ENCODE data around the gene RNASE7.
"Not testable (repeated sequence)": the region's sequence is repeated elsewhere in the genome, so short reads cannot be mapped to it uniquely, and the experiment has no call there.

The RNASE7 gene

GRCh38 chr14:21023817-21024584, 18.2 kb upstream of the RNASE7 start:
- DNase-seq, result no peak

GRCh38 chr14:21024585-21025370, 17.4 kb upstream of the RNASE7 start, which contains the start of gene NDRG2:
TSS of gene NDRG2 (minus strand) at chr14:21025061. CDS start at chr14:21023315, 1,746 bp downstream.
- peak; percentile 13 to 37 for DNase-seq

DNA sequence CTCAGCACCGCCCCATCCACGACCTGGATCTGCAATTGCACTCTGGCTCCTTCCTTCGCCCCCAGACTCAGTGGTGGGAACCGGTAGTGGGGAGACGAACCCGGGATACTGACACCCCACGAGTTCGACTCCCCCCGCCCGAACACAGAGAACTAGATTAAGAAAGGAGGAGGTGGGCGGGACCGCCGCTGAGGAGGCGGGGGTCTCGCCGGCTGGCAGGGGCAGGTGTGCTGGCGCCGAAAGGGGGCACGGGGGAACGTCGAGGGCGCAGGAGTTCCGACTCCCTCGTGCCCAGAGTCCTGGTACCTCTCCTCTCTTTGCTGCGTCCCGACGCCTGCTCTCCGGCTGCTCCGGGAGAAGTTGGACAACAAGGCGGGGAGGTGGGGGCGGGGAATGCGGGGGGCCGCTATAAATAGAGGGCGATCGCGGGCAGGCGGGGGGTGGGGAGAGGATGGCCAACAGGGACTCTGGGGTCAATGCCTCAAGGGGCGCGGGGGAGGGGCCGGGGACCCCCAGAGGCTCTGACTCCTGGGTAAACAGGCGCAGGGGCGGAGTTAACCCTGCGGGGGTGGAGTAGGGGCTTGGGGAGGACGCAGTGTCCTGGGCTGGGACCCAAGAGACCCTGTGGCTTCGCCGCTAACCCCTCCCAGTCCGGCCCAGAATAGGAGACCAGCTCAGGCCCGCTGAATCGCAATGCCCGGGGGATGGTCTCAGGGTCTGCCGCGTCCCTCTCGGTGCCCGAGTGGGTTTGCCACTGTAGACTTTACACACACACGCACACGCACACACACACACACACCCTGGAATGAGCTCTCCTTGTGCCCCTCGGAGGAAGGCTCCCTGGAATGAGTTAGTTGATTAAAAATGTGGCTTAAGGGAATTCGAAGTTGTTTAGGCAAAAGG, 16.5 kb upstream of the RNASE7 start:
- no peak for DNase-seq

DNA sequence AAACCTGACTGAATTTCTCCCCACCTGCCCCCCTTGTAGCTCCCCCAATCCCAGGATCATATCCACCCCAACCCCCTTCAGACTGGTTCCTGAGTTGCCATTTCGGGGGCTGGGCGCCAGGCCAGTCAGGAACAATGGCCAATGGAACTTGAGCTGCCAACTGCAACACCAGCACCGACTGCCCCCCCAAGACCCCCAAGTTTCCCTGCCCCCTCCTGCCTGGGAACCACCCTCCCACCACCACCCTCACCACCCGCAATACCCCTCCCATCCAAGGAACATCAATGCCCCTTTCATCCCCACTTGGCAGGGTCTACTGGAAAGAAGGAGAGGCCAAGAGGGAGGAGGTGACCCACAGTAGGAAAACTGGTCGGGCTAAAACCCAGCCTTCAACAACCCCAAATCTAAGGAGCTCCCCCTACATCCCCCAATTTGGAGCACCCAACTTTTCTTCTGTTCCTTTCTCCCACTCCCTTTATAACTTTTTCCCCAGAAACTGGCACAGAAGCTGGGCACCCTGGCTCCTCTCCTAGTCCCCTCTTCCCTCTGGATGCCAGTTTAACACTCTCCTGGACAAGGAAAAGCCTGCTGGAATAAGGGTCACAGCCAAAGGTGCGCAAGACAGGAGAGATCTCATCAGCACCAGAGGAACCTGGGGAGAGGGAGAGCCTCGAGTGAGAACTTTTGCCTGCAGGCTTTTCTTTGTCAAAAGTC, 15.7 kb upstream of the RNASE7 start:
- no peak for DNase-seq

DNA sequence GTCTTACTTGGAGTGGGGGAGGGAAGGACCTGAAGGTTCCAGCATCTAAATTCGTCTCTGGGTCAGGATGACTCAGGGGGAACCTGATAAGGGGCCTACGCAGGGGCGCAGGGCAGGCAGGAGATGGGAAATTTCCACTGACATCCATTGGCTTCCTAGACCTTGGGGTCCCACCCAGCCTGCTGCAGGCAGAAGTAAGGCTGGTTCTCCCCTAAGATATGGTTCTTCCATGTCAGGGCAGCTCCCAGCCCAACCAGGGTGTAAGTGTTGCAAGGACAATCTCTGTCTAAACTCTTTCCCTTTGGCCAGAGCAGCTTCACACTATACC, 15.2 kb upstream of the RNASE7 start:
- no peak for DNase-seq

DNA sequence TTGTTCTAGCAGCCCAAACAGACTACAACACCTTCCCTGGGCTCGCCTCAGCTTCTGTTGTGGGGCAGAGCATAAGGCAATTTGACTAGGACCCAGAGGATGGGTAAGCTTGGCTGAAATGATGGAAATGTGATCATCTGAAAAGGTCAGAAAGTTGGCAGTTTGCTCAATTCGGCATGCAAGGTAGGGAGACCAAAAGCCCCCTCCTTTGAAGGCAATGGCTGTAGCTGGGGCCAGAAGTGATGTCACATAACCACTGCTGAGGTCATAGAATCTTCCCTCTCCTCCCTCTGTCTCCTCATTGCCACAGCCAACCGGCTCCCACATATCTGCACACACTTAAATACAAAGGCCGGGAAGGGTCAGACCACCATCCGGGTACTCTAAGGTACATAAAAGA, 12.2 kb upstream of the RNASE7 start, which contains the start of gene TPPP2:
Gene TPPP2, plus strand, starts transcription at position 301 of the 400 bp plus-strand sequence. CDS start 365 bp downstream, outside the sequence.
- DNase-seq, result no peak

- no peak for DNase-seq
These were observed 11.6 kb upstream of the RNASE7 start for GRCh38 chr14:21030531-21030930.

DNA sequence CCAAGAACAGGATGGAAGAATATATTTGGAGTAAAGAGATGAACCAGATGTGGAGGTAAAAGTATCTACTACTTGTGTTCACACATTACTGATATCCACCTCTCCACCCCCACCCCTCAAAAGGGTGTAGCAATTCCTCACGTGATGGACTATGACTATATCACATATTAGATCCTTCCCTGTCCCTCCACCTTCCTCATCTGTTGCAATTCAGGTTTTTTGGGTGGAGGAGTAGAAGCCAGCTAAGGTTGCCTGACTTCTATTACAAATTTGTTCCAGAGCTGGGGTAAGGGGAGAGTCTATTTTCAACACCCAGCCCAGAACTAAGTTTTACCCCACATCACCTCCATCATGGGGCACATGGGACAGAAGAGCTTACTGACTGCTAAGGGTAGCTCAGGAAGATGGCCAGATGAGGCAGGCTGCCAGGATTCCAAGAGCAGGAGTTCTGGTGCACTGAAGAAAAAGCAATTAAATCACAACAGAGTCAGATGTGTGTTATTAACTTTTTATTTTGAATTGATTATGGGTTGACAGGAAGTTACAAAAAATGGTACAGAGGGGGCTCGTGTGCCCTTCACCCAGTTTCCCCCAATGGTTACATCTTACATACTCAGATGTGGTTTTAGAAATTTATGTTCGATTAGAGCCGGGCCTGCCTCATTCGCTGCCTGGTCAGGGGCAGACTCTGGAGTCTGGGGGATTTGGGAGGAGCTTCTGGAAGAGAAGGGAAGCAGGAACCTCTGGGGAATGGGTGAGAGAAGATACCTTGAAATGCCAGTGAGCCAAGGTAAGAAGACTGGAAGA, 9.6 kb upstream of the RNASE7 start:
- no peak for DNase-seq

DNA sequence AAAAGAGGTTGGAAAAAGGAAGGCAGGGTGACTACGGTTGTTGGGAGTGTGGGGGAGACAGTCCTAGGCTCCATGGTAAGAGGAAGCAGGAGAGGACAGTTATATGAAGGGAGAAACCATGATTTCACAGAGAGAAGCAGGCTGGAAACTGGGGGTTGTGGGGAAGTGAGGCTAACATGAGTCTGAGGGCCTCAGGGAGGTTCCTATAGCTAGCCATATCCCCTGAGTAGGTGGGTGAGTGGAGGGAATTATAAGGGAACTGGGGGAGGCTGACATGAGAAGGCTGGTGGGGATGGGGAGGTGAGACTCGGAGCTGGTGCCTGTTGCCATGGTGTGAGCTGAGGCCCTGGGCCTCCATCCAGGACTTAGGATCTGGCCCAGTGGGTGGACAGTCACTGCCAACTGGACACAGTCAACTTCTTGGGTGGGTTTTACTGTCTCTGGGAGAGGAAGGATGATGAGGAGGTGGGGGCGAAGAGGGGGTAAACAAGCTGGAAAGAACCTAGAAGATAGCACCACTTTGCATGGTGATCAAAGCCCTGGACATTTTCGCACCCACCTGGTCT, 8.9 kb upstream of the RNASE7 start:
- no peak for DNase-seq

GRCh38 chr14:21034707-21035106, 7.5 kb upstream of the RNASE7 start, which contains the start of gene RNASE13:
TSS of gene RNASE13 (minus strand) at chr14:21034807. CDS start at chr14:21034288, 519 bp downstream.
- no peak for DNase-seq

GRCh38 chr14:21036751-21037150, 5.4 kb upstream of the RNASE7 start:
- DNase-seq, result no peak

GRCh38 chr14:21037156-21037555, 5.0 kb upstream of the RNASE7 start:
- DNase-seq, result no peak

DNA sequence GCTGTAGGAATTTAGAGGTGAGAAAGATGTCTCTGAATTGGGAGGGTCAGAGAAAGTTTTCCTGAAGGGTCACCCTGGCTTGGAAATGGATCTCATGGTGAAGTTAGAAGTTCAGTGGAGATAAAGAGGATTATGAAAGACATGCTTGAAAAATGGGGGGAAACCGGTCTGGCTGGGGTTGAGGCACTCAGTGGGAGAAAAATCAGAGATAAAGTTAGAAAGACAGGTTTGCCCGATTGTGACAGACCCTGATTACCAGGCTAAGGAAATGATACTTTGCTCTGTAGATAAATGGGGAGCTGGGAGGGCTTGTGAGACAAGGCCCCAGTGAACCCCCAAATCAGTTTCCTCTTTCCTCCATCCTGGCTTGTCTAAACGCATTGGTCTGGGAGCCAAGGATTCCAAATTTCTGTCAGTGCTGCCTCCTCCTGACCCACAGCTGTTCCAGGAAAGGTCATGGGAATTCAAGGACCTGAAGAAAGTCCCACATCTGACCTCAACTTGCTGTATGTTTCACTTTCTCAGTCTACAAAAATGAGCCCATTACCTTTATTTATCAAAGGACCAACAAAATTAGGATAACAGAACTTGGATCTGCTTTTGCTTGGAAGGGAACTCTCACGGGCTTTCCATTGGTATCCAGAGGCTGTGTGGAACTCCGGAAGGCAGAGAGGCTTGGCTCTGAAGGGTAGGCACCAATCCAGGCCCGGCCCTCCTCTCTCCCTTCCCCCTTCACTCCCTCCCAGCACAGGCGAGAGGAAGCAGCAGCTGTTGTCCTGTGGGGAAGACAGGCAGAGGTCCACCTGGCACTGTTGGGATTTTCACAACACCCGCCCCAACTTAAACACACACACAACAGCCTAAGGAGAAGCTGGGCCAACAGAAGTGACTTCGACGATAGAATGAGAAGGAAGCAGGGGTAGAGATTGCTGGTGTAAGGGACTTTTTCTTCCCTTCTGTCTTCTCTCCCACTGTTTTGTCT, 3.4 kb upstream of the RNASE7 start:
- DNase-seq, result no peak

GRCh38 chr14:21039585-21040369, 2.4 kb upstream of the RNASE7 start:
- DNase-seq, result no peak

DNA sequence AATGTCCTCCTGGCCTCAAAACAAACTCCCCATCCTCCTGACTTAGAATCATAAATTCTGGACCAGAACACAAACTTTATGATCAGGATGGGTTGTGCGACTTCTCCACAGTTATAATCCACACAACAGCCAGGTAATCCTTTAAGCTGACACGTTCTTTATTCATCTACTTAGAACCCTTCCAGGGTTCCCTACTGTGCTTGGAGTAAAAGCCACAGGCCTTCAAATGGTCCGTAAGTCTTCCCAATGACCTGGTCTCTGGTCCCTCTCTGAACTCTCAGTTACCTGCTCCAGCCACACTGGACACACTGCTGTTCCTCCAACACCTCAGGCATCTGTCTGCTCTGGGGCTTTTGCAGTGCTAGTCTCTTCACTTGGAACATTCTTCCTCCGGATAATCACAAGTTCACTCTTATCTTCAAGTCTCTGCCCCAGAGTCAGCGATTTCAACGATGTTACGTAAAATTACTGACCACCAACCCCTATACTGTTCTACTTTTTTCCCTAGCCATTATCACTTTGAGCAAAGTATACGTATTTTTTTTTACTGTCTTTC, 1.7 kb upstream of the RNASE7 start:
- no peak for DNase-seq

DNA sequence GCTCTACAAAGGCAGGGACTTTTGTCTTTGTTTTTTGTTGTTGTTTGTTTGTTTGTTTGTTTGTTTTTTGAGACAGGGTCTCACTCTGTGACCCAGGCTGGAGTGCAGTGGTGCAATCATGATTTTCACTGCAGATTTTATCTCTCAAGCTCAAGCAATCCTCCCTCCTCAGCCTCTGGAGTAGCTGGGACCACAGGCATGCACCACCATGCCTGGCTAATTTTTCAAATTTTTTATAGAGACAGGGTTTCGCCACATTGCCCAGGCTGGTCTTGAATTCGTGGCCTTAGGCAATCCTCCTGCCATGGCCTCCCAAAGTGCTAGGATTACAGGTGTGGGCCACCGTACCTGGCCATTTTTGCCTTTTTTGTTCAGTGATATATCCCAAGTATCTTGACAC, 1.2 kb upstream of the RNASE7 start:
- not testable (repeated sequence) for DNase-seq

- DNase-seq, result no peak
These were observed 756 bp downstream of the RNASE7 start for GRCh38 chr14:21042918-21043317.

GRCh38 chr14:21043387-21043973, 1.3 kb downstream of the RNASE7 start:
- no peak for DNase-seq
